Measurements from ENCODE around the gene MCOLN3. TPM values are rescaled to one million over a fixed set of nuclear protein-coding genes. Genes with fewer than 3 reads are reported as not detected.

Gene MCOLN3
- total and polyA plus RNA-seq, 2 experiments from 2014 or later: 3.5 to 4.4 TPM

- TF ChIP-seq, protein P1, sequence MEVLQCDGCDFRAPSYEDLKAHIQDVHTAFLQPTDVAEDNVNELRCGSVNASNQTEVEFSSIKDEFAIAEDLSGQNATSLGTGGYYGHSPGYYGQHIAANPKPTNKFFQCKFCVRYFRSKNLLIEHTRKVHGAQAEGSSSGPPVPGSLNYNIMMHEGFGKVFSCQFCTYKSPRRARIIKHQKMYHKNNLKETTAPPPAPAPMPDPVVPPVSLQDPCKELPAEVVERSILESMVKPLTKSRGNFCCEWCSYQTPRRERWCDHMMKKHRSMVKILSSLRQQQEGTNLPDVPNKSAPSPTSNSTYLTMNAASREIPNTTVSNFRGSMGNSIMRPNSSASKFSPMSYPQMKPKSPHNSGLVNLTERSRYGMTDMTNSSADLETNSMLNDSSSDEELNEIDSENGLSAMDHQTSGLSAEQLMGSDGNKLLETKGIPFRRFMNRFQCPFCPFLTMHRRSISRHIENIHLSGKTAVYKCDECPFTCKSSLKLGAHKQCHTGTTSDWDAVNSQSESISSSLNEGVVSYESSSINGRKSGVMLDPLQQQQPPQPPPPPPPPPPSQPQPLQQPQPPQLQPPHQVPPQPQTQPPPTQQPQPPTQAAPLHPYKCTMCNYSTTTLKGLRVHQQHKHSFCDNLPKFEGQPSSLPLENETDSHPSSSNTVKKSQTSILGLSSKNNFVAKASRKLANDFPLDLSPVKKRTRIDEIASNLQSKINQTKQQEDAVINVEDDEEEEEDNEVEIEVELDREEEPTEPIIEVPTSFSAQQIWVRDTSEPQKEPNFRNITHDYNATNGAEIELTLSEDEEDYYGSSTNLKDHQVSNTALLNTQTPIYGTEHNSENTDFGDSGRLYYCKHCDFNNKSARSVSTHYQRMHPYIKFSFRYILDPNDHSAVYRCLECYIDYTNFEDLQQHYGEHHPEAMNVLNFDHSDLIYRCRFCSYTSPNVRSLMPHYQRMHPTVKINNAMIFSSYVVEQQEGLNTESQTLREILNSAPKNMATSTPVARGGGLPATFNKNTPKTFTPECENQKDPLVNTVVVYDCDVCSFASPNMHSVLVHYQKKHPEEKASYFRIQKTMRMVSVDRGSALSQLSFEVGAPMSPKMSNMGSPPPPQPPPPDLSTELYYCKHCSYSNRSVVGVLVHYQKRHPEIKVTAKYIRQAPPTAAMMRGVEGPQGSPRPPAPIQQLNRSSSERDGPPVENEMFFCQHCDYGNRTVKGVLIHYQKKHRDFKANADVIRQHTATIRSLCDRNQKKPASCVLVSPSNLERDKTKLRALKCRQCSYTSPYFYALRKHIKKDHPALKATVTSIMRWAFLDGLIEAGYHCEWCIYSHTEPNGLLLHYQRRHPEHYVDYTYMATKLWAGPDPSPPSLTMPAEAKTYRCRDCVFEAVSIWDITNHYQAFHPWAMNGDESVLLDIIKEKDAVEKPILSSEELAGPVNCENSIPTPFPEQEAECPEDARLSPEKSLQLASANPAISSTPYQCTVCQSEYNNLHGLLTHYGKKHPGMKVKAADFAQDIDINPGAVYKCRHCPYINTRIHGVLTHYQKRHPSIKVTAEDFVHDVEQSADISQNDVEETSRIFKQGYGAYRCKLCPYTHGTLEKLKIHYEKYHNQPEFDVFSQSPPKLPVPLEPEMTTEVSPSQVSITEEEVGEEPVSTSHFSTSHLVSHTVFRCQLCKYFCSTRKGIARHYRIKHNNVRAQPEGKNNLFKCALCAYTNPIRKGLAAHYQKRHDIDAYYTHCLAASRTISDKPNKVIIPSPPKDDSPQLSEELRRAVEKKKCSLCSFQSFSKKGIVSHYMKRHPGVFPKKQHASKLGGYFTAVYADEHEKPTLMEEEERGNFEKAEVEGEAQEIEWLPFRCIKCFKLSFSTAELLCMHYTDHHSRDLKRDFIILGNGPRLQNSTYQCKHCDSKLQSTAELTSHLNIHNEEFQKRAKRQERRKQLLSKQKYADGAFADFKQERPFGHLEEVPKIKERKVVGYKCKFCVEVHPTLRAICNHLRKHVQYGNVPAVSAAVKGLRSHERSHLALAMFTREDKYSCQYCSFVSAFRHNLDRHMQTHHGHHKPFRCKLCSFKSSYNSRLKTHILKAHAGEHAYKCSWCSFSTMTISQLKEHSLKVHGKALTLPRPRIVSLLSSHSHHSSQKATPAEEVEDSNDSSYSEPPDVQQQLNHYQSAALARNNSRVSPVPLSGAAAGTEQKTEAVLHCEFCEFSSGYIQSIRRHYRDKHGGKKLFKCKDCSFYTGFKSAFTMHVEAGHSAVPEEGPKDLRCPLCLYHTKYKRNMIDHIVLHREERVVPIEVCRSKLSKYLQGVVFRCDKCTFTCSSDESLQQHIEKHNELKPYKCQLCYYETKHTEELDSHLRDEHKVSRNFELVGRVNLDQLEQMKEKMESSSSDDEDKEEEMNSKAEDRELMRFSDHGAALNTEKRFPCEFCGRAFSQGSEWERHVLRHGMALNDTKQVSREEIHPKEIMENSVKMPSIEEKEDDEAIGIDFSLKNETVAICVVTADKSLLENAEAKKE (CRISPR knock-in tag; IDR thresholded peaks at IDR 0.05): no peak
Observed at GRCh38 chr1:85030536-85030935, 17.8 kb downstream of the MCOLN3 start (continued).

- H3K36me3 Mint-ChIP-seq (ENCODE audit: low read depth): no peaks in the 10 kb centered on the region
- H3K4me3 ChIP-seq: no peak overlapping the region
- no peaks in the 10 kb centered on the region for H3F3A ChIP-seq (replicated peaks; ENCODE audit: low read depth)
- no peaks in the 10 kb centered on the region for H3K9me2 ChIP-seq (ENCODE audit: insufficient read depth)
- no peaks in the 10 kb centered on the region for H3K36me3 ChIP-seq (ENCODE audit: insufficient read depth)
- H3K4me2 ChIP-seq: no peak overlapping the region
- no peaks in the 10 kb centered on the region for H3K9me3 Mint-ChIP-seq
- H3K27me3 ChIP-seq (ENCODE audit: insufficient read depth): no peaks in the 10 kb centered on the region
- no peaks in the 10 kb centered on the region for H3K4me1 ChIP-seq (ENCODE audit: insufficient read depth)
- ATAC-seq (no peak), DNase-seq (ENCODE audit: low spot score) (no peak)
- H3K27me3 Mint-ChIP-seq (ENCODE audit: insufficient read depth, low read depth, poor library complexity): no peaks in the 10 kb centered on the region
- no peaks in the 10 kb centered on the region for H4K20me1 ChIP-seq (replicated peaks; ENCODE audit: insufficient read depth)
- no peak overlapping the region for H3K27ac ChIP-seq (ENCODE audit: low read depth)
- H2AFZ ChIP-seq: no peak overlapping the region
- H3K27ac Mint-ChIP-seq: no peak overlapping the region
- no peaks in the 10 kb centered on the region for H3K4me1 Mint-ChIP-seq
- no peaks in the 10 kb centered on the region for H3K79me2 ChIP-seq (replicated peaks; ENCODE audit: insufficient read depth)
- no peak overlapping the region for H3K4me3 Mint-ChIP-seq
- TF ChIP-seq EZH2 (IDR thresholded peaks at IDR 0.05; ENCODE audit: low read depth, unreplicated experiment) (no peak), ZNF114 (CRISPR knock-in tag; IDR thresholded peaks at IDR 0.05) (no peak), REST (IDR thresholded peaks at IDR 0.05; ENCODE audit: unreplicated experiment) (no peak), POLR2AphosphoS5 (IDR thresholded peaks at IDR 0.05; ENCODE audit: low read depth) (no peak), NANOG (IDR thresholded peaks at IDR 0.05; ENCODE audit: borderline replicate concordance) (no peak), JUNB (IDR thresholded peaks at IDR 0.05; ENCODE audit: unreplicated experiment) (no peak), STAT1 (IDR thresholded peaks at IDR 0.05; ENCODE audit: unreplicated experiment) (no peak), ZNF331 (CRISPR knock-in tag; IDR thresholded peaks at IDR 0.05; ENCODE audit: low read depth) (no peak), EZH2phosphoT487 (IDR thresholded peaks at IDR 0.05; ENCODE audit: unreplicated experiment) (no peak), CREB1 (CRISPR knock-in tag; IDR thresholded peaks at IDR 0.05; ENCODE audit: low read depth) (no peak)
- TF ChIP-seq, protein P2, sequence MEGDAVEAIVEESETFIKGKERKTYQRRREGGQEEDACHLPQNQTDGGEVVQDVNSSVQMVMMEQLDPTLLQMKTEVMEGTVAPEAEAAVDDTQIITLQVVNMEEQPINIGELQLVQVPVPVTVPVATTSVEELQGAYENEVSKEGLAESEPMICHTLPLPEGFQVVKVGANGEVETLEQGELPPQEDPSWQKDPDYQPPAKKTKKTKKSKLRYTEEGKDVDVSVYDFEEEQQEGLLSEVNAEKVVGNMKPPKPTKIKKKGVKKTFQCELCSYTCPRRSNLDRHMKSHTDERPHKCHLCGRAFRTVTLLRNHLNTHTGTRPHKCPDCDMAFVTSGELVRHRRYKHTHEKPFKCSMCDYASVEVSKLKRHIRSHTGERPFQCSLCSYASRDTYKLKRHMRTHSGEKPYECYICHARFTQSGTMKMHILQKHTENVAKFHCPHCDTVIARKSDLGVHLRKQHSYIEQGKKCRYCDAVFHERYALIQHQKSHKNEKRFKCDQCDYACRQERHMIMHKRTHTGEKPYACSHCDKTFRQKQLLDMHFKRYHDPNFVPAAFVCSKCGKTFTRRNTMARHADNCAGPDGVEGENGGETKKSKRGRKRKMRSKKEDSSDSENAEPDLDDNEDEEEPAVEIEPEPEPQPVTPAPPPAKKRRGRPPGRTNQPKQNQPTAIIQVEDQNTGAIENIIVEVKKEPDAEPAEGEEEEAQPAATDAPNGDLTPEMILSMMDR (conservative IDR thresholded peaks at IDR 0.05; ENCODE audit: low read depth in 2 of 2): no peak
- TF ChIP-seq, protein P3, sequence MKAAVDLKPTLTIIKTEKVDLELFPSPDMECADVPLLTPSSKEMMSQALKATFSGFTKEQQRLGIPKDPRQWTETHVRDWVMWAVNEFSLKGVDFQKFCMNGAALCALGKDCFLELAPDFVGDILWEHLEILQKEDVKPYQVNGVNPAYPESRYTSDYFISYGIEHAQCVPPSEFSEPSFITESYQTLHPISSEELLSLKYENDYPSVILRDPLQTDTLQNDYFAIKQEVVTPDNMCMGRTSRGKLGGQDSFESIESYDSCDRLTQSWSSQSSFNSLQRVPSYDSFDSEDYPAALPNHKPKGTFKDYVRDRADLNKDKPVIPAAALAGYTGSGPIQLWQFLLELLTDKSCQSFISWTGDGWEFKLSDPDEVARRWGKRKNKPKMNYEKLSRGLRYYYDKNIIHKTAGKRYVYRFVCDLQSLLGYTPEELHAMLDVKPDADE (IDR thresholded peaks at IDR 0.05): no peak
Observed at GRCh38 chr1:85028151-85028550, 20.1 kb downstream of the MCOLN3 start.
